Neural cell (in vitro differentiated cells): ENCODE data around the gene RAPGEF4. TPM values are rescaled to one million over a fixed set of nuclear protein-coding genes. Genes with fewer than 3 reads are reported as not detected.

Source experiments
- H2AFZ ChIP-seq: fragments of 200-600, 300-800 bp; sonication (generic), shearing (Covaris generic); 2 replicates; pipeline ENCODE4 v1.6.0; 2014; ENCODE audit warnings: low read depth, mild to moderate bottlenecking, antibody characterized with exemption, low read length, moderate library complexity
- H3F3A ChIP-seq: fragments of 200-600 bp; shearing (Covaris generic); 2 replicates; pipeline ENCODE4 v1.6.1; 2016; ENCODE audit warnings: mild to moderate bottlenecking, moderate library complexity, mixed read lengths, antibody characterized with exemption, low read length; ENCODE audit not compliant: insufficient read depth, poor library complexity, severe bottlenecking
- H3K27ac ChIP-seq: fragments of 200-600, 300-800 bp; sonication (generic), shearing (Covaris generic); 2 replicates; pipeline ENCODE4 v1.5.1; 2014; ENCODE audit warnings: mild to moderate bottlenecking, low read length, moderate library complexity
- H3K27me3 ChIP-seq: fragments of 300-800, 200-600 bp; sonication (generic), shearing (Covaris generic); 2 replicates; pipeline ENCODE4 v1.6.0; 2014; ENCODE audit warnings: mild to moderate bottlenecking, low read depth, low read length, moderate library complexity; ENCODE audit not compliant: insufficient read depth
- H3K36me3 ChIP-seq: fragments of 300-800, 200-600 bp; sonication (generic), shearing (Covaris generic); 2 replicates; pipeline ENCODE4 v1.5.1; 2014; ENCODE audit warnings: mild to moderate bottlenecking, antibody characterized with exemption, low read length, moderate library complexity; ENCODE audit not compliant: insufficient read depth
- H3K4me2 ChIP-seq: fragments of 300-800, 200-600 bp; sonication (generic), shearing (Covaris generic); 2 replicates; pipeline ENCODE4 v1.6.0; 2014; ENCODE audit warnings: mild to moderate bottlenecking, low read length
- H3K4me3 ChIP-seq: fragments of 300-800, 200-600 bp; sonication (generic), shearing (Covaris generic); 2 replicates; pipeline ENCODE4 v1.5.1; 2014; ENCODE audit warnings: mild to moderate bottlenecking, low read length, moderate library complexity
- H3K79me2 ChIP-seq: fragments of 200-600 bp; shearing (Covaris generic); replicated peaks from 2 replicates; pipeline ENCODE4 v1.6.0; 2014; ENCODE audit warnings: mild to moderate bottlenecking, low read length, moderate library complexity; ENCODE audit not compliant: insufficient read depth
- H3K9ac ChIP-seq: fragments of 300-800, 200-600 bp; sonication (generic), shearing (Covaris generic); 2 replicates; pipeline ENCODE4 v1.6.1; 2016; ENCODE audit warnings: mild to moderate bottlenecking, low read length, mixed read lengths
- H3K9me2 ChIP-seq: fragments of 200-600 bp; shearing (Covaris generic); 2 replicates; pipeline ENCODE4 v1.6.1; 2016; ENCODE audit warnings: mild to moderate bottlenecking, low read length, mixed read lengths; ENCODE audit not compliant: insufficient read depth
- H3K9me3 ChIP-seq: fragments of 200-600, 300-800 bp; sonication (generic), shearing (Covaris generic); 2 replicates; pipeline ENCODE4 v1.6.1; 2016; ENCODE audit warnings: mild to moderate bottlenecking, mixed run types, low read length, moderate library complexity, mixed read lengths
- H4K20me1 ChIP-seq: fragments of 200-600 bp; shearing (Covaris generic); 2 replicates; pipeline ENCODE4 v1.6.1; 2016; ENCODE audit warnings: mild to moderate bottlenecking, mixed run types; ENCODE audit not compliant: insufficient read depth
- CTCF ChIP-seq: fragments of 450-650 bp; IDR thresholded peaks from 2 replicates; pipeline ENCODE4 v1.5.1; 2014; ENCODE audit warnings: antibody characterized with exemption, mild to moderate bottlenecking, moderate library complexity; ENCODE audit not compliant: poor library complexity, severe bottlenecking
- EP300 ChIP-seq: fragments of 450-650 bp; conservative IDR thresholded peaks from 2 replicates; pipeline ENCODE4 v1.6.1; 2014; ENCODE audit warnings: antibody characterized with exemption, mild to moderate bottlenecking, moderate library complexity; ENCODE audit not compliant: poor library complexity, severe bottlenecking
- EZH2 ChIP-seq: fragments of 200-600, 300-800 bp; shearing (Covaris generic), sonication (generic); IDR thresholded peaks from 2 replicates; pipeline ENCODE4 v1.6.1; 2014; ENCODE audit warnings: antibody characterized with exemption, low read length, borderline replicate concordance, mild to moderate bottlenecking; ENCODE audit not compliant: insufficient read depth, poor library complexity, severe bottlenecking
- MXI1 ChIP-seq: fragments of 450-650 bp; conservative IDR thresholded peaks from 2 replicates; pipeline ENCODE4 v1.6.1; 2014; ENCODE audit warnings: antibody characterized with exemption, mild to moderate bottlenecking; ENCODE audit not compliant: poor library complexity, severe bottlenecking
- POLR2AphosphoS5 ChIP-seq: IDR thresholded peaks from 2 replicates; pipeline ENCODE4 v1.6.1; 2012
- RAD21 ChIP-seq: fragments of 450-650 bp; conservative IDR thresholded peaks from 2 replicates; pipeline ENCODE4 v1.6.1; 2014; ENCODE audit warnings: antibody characterized with exemption, mild to moderate bottlenecking, moderate library complexity
- SMC3 ChIP-seq: fragments of 450-650 bp; conservative IDR thresholded peaks from 2 replicates; pipeline ENCODE4 v1.6.1; 2014; ENCODE audit warnings: antibody characterized with exemption, mild to moderate bottlenecking, moderate library complexity; ENCODE audit not compliant: poor library complexity
- TAF1 ChIP-seq: IDR thresholded peaks from 2 replicates; pipeline ENCODE4 v1.6.1; 2012; ENCODE audit warnings: low read depth
- polyA plus RNA-seq: library from polyadenylated mRNA; depleted of rRNA; stranded (reverse); fragments of >200 nt; gene quantifications from 2 replicates; pipeline ENCODE4 v1.2.3, GENCODE V29; 2014
- TF ChIP-seq, protein P1 (sequence below): IDR thresholded peaks from 2 replicates; pipeline ENCODE4 v1.6.1; 2012; ENCODE audit warnings: borderline replicate concordance

RAPGEF4 gene
- polyA plus RNA-seq, 1 donor from 2014 or later, result 10.4 TPM

- no peak for TF ChIP-seq TAF1
Observed at GRCh38 chr2:172739661-172740266, 4.1 kb downstream of the RAPGEF4 start (continued).

DNA sequence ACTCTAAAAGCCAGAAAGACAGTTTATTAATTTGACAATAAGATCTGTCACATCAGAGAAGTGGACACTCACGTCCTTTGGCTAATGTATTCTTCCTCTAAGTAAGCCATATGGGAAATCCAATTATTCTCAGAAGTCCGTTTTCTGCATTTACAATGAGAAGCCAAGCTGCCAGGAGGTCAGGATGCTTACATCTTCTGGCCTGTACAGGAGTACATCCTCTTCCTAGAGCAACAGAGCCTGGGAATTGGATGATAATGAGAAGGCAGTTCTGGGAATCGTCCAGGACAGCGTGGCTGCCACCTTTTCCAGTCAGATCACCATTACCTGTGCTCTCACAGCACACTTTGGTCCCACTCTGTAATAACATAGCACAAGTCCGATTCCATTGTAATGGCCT, 5.2 kb downstream of the RAPGEF4 start:
- Histone ChIP-seq H3K27me3 (peaks cover 22% of the 10 kb centered on the region), H3F3A (no peaks in the 10 kb centered on the region), H4K20me1 (no peaks in the 10 kb centered on the region), H2AFZ (no peak overlapping the region), H3K4me2 (no peak overlapping the region), H3K36me3 (no peaks in the 10 kb centered on the region), H3K9ac (no peak overlapping the region), H3K79me2 (no peaks in the 10 kb centered on the region), H3K4me3 (no peak overlapping the region), H3K9me3 (peaks cover 3% of the 10 kb centered on the region), H3K27ac (no peak overlapping the region), H3K9me2 (no peaks in the 10 kb centered on the region)
- TF ChIP-seq EZH2 (no peak), RAD21 (no peak), TAF1 (no peak), CTCF (no peak), SMC3 (no peak), MXI1 (no peak), EP300 (no peak), POLR2AphosphoS5 (no peak)
- TF ChIP-seq, protein P1, sequence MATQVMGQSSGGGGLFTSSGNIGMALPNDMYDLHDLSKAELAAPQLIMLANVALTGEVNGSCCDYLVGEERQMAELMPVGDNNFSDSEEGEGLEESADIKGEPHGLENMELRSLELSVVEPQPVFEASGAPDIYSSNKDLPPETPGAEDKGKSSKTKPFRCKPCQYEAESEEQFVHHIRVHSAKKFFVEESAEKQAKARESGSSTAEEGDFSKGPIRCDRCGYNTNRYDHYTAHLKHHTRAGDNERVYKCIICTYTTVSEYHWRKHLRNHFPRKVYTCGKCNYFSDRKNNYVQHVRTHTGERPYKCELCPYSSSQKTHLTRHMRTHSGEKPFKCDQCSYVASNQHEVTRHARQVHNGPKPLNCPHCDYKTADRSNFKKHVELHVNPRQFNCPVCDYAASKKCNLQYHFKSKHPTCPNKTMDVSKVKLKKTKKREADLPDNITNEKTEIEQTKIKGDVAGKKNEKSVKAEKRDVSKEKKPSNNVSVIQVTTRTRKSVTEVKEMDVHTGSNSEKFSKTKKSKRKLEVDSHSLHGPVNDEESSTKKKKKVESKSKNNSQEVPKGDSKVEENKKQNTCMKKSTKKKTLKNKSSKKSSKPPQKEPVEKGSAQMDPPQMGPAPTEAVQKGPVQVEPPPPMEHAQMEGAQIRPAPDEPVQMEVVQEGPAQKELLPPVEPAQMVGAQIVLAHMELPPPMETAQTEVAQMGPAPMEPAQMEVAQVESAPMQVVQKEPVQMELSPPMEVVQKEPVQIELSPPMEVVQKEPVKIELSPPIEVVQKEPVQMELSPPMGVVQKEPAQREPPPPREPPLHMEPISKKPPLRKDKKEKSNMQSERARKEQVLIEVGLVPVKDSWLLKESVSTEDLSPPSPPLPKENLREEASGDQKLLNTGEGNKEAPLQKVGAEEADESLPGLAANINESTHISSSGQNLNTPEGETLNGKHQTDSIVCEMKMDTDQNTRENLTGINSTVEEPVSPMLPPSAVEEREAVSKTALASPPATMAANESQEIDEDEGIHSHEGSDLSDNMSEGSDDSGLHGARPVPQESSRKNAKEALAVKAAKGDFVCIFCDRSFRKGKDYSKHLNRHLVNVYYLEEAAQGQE, result no peak

GRCh38 chr2:172742931-172743540, 7.4 kb downstream of the RAPGEF4 start:
- no peaks in the 10 kb centered on the region for H3K9me2 ChIP-seq
- peaks cover 1% of the 10 kb centered on the region for H3K27me3 ChIP-seq
- H3K36me3 ChIP-seq, result no peaks in the 10 kb centered on the region
- H3F3A ChIP-seq, result no peaks in the 10 kb centered on the region
- H3K27ac ChIP-seq, result no peak overlapping the region
- H3K4me2 ChIP-seq, result no peak overlapping the region
- H4K20me1 ChIP-seq, result no peaks in the 10 kb centered on the region
- H3K9ac ChIP-seq, result no peak overlapping the region
- H2AFZ ChIP-seq, result no peak overlapping the region
- H3K4me3 ChIP-seq, result no peak overlapping the region
- H3K9me3 ChIP-seq, result peaks cover 3% of the 10 kb centered on the region
- TF ChIP-seq POLR2AphosphoS5 (no peak), TAF1 (no peak), MXI1 (no peak), SMC3 (no peak), RAD21 (no peak), EZH2 (no peak), CTCF (no peak), EP300 (no peak)
- TF ChIP-seq, protein P1, result no peak
- H3K79me2 ChIP-seq, result no peaks in the 10 kb centered on the region
